Activated CD4-positive, alpha-beta memory T cell treated with anti-CD3 and anti-CD28 coated beads, Interleukin-2, amount 10 ng/mL, durations not matched to agents 7 days and 5 days (primary cell): ENCODE data around the gene GPC6. TPM values are rescaled to one million over a fixed set of nuclear protein-coding genes. Genes with fewer than 3 reads are reported as not detected.

Experiments used
- CTCF ChIA-PET: fragments of 350-600 bp; sonication (Branson Sonifier 250); formaldehyde crosslinking; loops from one replicate; lab custom pipeline; 2021; ENCODE audit warnings: antibody characterized with exemption, inconsistent platforms; lab: Charles Lee
- POLR2A ChIA-PET: fragments of 350-600 bp; sonication (Branson Sonifier 250); formaldehyde crosslinking; loops from one replicate; lab custom pipeline; 2021; ENCODE audit warnings: antibody characterized with exemption; lab: Charles Lee
- DNase-seq: peaks from one replicate; pipeline ENCODE4 v3.0.0-alpha.2; 2020
- H3K27ac Mint-ChIP-seq: one replicate; pipeline ENCODE4 v1.8.0; 2021; ENCODE audit warnings: mild to moderate bottlenecking, mixed read lengths
- H3K27me3 Mint-ChIP-seq: one replicate; pipeline ENCODE4 v1.8.0; 2021; ENCODE audit warnings: mixed read lengths
- H3K36me3 Mint-ChIP-seq: one replicate; pipeline ENCODE4 v1.8.0; 2021; ENCODE audit warnings: low read depth, mixed read lengths
- H3K4me1 Mint-ChIP-seq: one replicate; pipeline ENCODE4 v1.8.0; 2021; ENCODE audit warnings: mixed read lengths
- H3K4me3 Mint-ChIP-seq: one replicate; pipeline ENCODE4 v1.8.0; 2021; ENCODE audit warnings: mild to moderate bottlenecking, mixed read lengths
- H3K9me3 Mint-ChIP-seq: one replicate; pipeline ENCODE4 v1.8.0; 2021; ENCODE audit warnings: mixed read lengths
- total RNA-seq, 2 experiments: library from RNA; stranded (reverse); gene quantifications; one replicate each; pipeline ENCODE4 v1.2.3, GENCODE V29; 2021

The GPC6 gene
- total RNA-seq, 2 experiments from 2014 or later, result not detected

- no peak overlapping the region for H3K27ac Mint-ChIP-seq
- no peak overlapping the region for H3K4me3 Mint-ChIP-seq
- CTCF ChIA-PET, result no interaction called here
- no peaks in the 10 kb centered on the region for H3K36me3 Mint-ChIP-seq
- H3K27me3 Mint-ChIP-seq, result no peaks in the 10 kb centered on the region
- no peak for DNase-seq
- no peaks in the 10 kb centered on the region for H3K9me3 Mint-ChIP-seq
- POLR2A ChIA-PET, result no interaction called here
- H3K4me1 Mint-ChIP-seq, result no peaks in the 10 kb centered on the region
These were observed 278.7 kb downstream of the GPC6 start for GRCh38 chr13:93505104-93505952.

GRCh38 chr13:93511011-93511410 lies 284.4 kb downstream of the GPC6 start:
- Mint-ChIP-seq H3K9me3 (no peaks in the 10 kb centered on the region), H3K4me1 (no peaks in the 10 kb centered on the region), H3K36me3 (no peaks in the 10 kb centered on the region), H3K4me3 (no peak overlapping the region), H3K27me3 (no peaks in the 10 kb centered on the region), H3K27ac (no peak overlapping the region)
- DNase-seq, result no peak
- CTCF ChIA-PET, result no interaction called here
- POLR2A ChIA-PET, result no interaction called here

DNA sequence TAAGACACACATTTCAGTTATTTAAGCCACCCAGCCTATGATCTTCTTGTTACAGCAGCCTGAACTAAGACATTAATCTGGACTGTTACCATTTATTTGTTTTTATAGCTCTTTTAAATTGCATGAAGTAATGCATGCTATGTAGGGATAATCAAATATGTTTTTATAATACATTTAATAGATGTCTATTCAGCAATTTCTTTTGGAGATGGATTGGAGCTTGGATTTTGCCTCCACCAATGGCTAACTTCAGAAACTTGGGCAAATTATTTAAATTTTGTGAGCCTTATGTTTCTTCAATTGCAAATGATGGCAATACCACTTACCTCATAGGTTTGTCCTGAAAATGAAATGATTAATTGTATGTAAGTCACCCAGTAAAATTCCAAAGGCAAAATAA lies 288.7 kb downstream of the GPC6 start:
- ChIA-PET POLR2A (no interaction called here), CTCF (no interaction called here)
- Mint-ChIP-seq H3K27me3 (no peaks in the 10 kb centered on the region), H3K9me3 (no peaks in the 10 kb centered on the region), H3K27ac (no peak overlapping the region), H3K36me3 (no peaks in the 10 kb centered on the region), H3K4me3 (no peak overlapping the region), H3K4me1 (no peaks in the 10 kb centered on the region)
- no peak for DNase-seq

DNA sequence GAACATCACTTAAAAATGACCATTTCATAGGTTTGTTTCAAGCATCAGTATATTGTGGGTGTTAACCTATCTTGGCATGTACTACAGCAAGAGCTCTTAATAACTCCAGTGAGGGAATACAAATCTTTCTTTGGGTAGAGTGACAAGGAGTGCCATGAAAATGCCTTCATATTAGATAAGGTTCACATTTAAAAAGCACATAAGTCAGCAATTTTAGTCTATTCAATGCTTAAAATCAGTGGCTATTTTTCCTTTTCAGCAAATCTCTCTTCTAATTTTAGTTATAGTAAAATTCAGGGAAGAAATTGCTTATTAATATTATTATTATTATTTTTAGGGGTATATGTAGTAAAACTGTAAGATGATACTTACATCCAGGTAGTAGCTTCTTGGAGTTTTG lies 291.1 kb downstream of the GPC6 start:
- CTCF ChIA-PET, result no interaction called here
- no peaks in the 10 kb centered on the region for H3K36me3 Mint-ChIP-seq

GRCh38 chr13:93521307-93521706 lies 294.7 kb downstream of the GPC6 start:
- Mint-ChIP-seq H3K27me3 (no peaks in the 10 kb centered on the region), H3K9me3 (no peaks in the 10 kb centered on the region), H3K36me3 (no peaks in the 10 kb centered on the region), H3K4me1 (no peaks in the 10 kb centered on the region), H3K4me3 (no peak overlapping the region), H3K27ac (no peak overlapping the region)
- ChIA-PET CTCF (no interaction called here), POLR2A (no interaction called here)
- no peak for DNase-seq

More for the DNA sequence above, 291.1 kb downstream of the GPC6 start:
- Mint-ChIP-seq H3K4me1 (no peaks in the 10 kb centered on the region), H3K27ac (no peak overlapping the region), H3K4me3 (no peak overlapping the region), H3K9me3 (no peaks in the 10 kb centered on the region), H3K27me3 (no peaks in the 10 kb centered on the region)
- POLR2A ChIA-PET, result no interaction called here
- DNase-seq, result no peak

- CTCF ChIA-PET, result no interaction called here
- no peaks in the 10 kb centered on the region for H3K36me3 Mint-ChIP-seq
- no peaks in the 10 kb centered on the region for H3K9me3 Mint-ChIP-seq
These were observed 295.9 kb downstream of the GPC6 start for GRCh38 chr13:93522501-93522900.

GRCh38 chr13:93525087-93525486 lies 298.5 kb downstream of the GPC6 start:
- CTCF ChIA-PET, result no interaction called here
- H3K36me3 Mint-ChIP-seq, result no peaks in the 10 kb centered on the region

More at GRCh38 chr13:93522501-93522900, 295.9 kb downstream of the GPC6 start:
- H3K27ac Mint-ChIP-seq, result no peak overlapping the region
- H3K4me1 Mint-ChIP-seq, result no peaks in the 10 kb centered on the region
- DNase-seq, result no peak
- POLR2A ChIA-PET, result no interaction called here
- H3K27me3 Mint-ChIP-seq, result no peaks in the 10 kb centered on the region
- H3K4me3 Mint-ChIP-seq, result no peak overlapping the region

GRCh38 chr13:93527748-93528297 lies 301.2 kb downstream of the GPC6 start:
- CTCF ChIA-PET, result no interaction called here
- H3K4me3 Mint-ChIP-seq, result no peak overlapping the region
- no peaks in the 10 kb centered on the region for H3K36me3 Mint-ChIP-seq
- DNase-seq, result no peak
- H3K9me3 Mint-ChIP-seq, result no peaks in the 10 kb centered on the region
- H3K27ac Mint-ChIP-seq, result no peak overlapping the region
- no peaks in the 10 kb centered on the region for H3K4me1 Mint-ChIP-seq
- POLR2A ChIA-PET, result no interaction called here
- H3K27me3 Mint-ChIP-seq, result no peaks in the 10 kb centered on the region

More at GRCh38 chr13:93525087-93525486, 298.5 kb downstream of the GPC6 start:
- POLR2A ChIA-PET, result no interaction called here
- Mint-ChIP-seq H3K4me3 (no peak overlapping the region), H3K27ac (no peak overlapping the region), H3K27me3 (no peaks in the 10 kb centered on the region), H3K4me1 (no peaks in the 10 kb centered on the region), H3K9me3 (no peaks in the 10 kb centered on the region)
- DNase-seq, result no peak

DNA sequence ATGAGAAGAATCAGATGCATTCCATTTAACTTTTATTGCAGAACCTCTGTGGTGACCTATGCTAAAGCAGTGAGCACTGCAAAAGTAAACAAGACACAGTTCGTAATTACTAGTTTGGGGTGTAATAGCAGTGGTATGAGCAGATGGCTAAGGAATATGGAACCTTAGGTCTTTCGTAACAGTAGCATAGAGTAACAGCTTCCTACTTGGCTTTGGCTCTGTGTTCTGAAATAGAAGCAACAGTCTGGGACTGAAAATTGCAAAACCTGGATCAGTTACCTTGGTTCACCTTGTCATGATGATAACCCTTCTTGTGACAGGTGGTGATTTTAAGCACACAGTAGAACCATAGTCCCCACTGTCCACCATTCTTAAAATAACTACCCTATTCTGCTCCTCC lies 303.4 kb downstream of the GPC6 start:
- Mint-ChIP-seq H3K9me3 (no peaks in the 10 kb centered on the region), H3K36me3 (no peaks in the 10 kb centered on the region), H3K4me3 (no peak overlapping the region), H3K27me3 (no peaks in the 10 kb centered on the region), H3K27ac (no peak overlapping the region), H3K4me1 (no peaks in the 10 kb centered on the region)
- ChIA-PET POLR2A (no interaction called here), CTCF (no interaction called here)
- no peak for DNase-seq

GRCh38 chr13:93534181-93534700 lies 307.6 kb downstream of the GPC6 start:
- H3K27ac Mint-ChIP-seq, result no peak overlapping the region
- no peaks in the 10 kb centered on the region for H3K27me3 Mint-ChIP-seq
- H3K36me3 Mint-ChIP-seq, result no peaks in the 10 kb centered on the region
- POLR2A ChIA-PET, result no interaction called here
- H3K4me3 Mint-ChIP-seq, result no peak overlapping the region
- no peak for DNase-seq
- no peaks in the 10 kb centered on the region for H3K4me1 Mint-ChIP-seq
- H3K9me3 Mint-ChIP-seq, result no peaks in the 10 kb centered on the region
- CTCF ChIA-PET, result no interaction called here

- no peaks in the 10 kb centered on the region for H3K4me1 Mint-ChIP-seq
- DNase-seq, result no peak
- H3K4me3 Mint-ChIP-seq, result no peak overlapping the region
- no peaks in the 10 kb centered on the region for H3K9me3 Mint-ChIP-seq
- H3K27ac Mint-ChIP-seq, result no peak overlapping the region
- CTCF ChIA-PET, result no interaction called here
- POLR2A ChIA-PET, result no interaction called here
- no peaks in the 10 kb centered on the region for H3K27me3 Mint-ChIP-seq
- no peaks in the 10 kb centered on the region for H3K36me3 Mint-ChIP-seq
These were observed 308.6 kb downstream of the GPC6 start for GRCh38 chr13:93535251-93535650.

DNA sequence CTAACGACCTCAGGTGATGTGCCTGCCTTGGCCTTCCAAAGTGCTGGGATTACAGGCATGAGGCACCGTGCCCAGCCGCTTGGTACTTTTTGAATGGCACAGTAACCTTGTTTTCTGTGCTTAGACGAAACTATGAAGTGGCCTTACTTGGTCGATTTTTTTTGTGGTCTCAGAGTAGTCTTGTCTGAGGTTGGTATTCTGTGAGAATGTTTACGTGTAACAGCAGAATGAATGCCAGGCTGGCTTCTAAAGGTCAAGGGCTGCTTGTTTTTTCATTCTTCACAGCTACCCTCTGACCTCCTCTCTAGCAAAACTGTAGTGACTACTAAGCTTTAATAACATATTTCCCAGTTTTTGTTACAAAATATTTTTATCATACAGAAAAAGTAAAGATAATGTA lies 313.3 kb downstream of the GPC6 start:
- H3K27ac Mint-ChIP-seq, result no peak overlapping the region
- H3K4me1 Mint-ChIP-seq, result no peaks in the 10 kb centered on the region
- ChIA-PET CTCF (no interaction called here), POLR2A (no interaction called here)
- H3K36me3 Mint-ChIP-seq, result no peaks in the 10 kb centered on the region
- H3K27me3 Mint-ChIP-seq, result no peaks in the 10 kb centered on the region
- H3K4me3 Mint-ChIP-seq, result no peak overlapping the region
- no peaks in the 10 kb centered on the region for H3K9me3 Mint-ChIP-seq
- DNase-seq, result no peak

DNA sequence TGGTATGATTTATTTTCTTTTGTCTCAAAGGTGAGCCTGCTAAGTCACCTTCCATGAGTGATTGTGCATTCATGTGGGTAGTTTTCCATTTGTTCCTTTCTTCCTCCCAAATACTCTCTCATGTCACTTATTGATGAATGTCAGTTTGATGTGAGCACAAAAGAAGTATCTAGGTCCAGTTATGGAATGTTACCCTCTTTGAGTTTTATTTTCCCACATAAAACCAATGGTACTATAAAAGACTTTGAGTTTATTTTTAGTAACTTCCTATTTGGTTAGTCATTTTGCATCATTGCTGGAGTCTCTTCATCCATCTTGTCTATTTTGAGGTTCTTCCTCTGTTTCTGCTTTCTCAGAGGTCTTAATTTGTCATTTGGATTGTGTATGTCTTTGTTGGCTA lies 321.3 kb downstream of the GPC6 start:
- Mint-ChIP-seq H3K9me3 (no peaks in the 10 kb centered on the region), H3K27ac (no peak overlapping the region), H3K36me3 (no peaks in the 10 kb centered on the region), H3K27me3 (no peaks in the 10 kb centered on the region), H3K4me1 (no peaks in the 10 kb centered on the region), H3K4me3 (no peak overlapping the region)
- POLR2A ChIA-PET, result no interaction called here
- no peak for DNase-seq
- CTCF ChIA-PET, result no interaction called here
